Activated CD8-positive, alpha-beta T cell treated with anti-CD3 and anti-CD28 coated beads, Interleukin-2, amount 10 ng/mL, durations not matched to agents 7 days and 5 days (primary cell): ENCODE results near the gene FOXO1. TPM values are rescaled to one million over a fixed set of nuclear protein-coding genes. Genes with fewer than 3 reads are reported as not detected.

Experiments
- ATAC-seq: fragments of 150-1000 bp; cut with Tn5 transposase; one replicate; pipeline ENCODE4 v1.10.0; 2021; ENCODE audit warnings: moderate library complexity
- CTCF ChIA-PET: fragments of 350-600 bp; sonication (Branson Sonifier 250); formaldehyde crosslinking; loops from one replicate; lab custom pipeline; 2021; ENCODE audit warnings: antibody characterized with exemption; lab: Charles Lee
- POLR2A ChIA-PET: fragments of 350-600 bp; sonication (Branson Sonifier 250); formaldehyde crosslinking; loops from one replicate; lab custom pipeline; 2021; ENCODE audit warnings: antibody characterized with exemption; lab: Charles Lee
- DNase-seq: peaks from one replicate; pipeline ENCODE4 v3.0.0-alpha.2; 2020
- H3K27ac Mint-ChIP-seq: one replicate; pipeline ENCODE4 v1.8.0; 2021; ENCODE audit warnings: mild to moderate bottlenecking, mixed read lengths
- H3K27me3 Mint-ChIP-seq: one replicate; pipeline ENCODE4 v1.8.0; 2021; ENCODE audit warnings: low read depth, mixed read lengths
- H3K36me3 Mint-ChIP-seq: one replicate; pipeline ENCODE4 v1.8.0; 2021; ENCODE audit warnings: low read depth, mixed read lengths
- H3K4me1 Mint-ChIP-seq: one replicate; pipeline ENCODE4 v1.8.0; 2021; ENCODE audit warnings: low read depth, mixed read lengths
- H3K4me3 Mint-ChIP-seq: one replicate; pipeline ENCODE4 v1.8.0; 2021; ENCODE audit warnings: mild to moderate bottlenecking, mixed read lengths
- H3K9me3 Mint-ChIP-seq: one replicate; pipeline ENCODE4 v1.8.0; 2022; ENCODE audit warnings: mixed read lengths; ENCODE audit not compliant: insufficient read depth
- total RNA-seq, 2 experiments: library from RNA; stranded (reverse); gene quantifications; one replicate each; pipeline ENCODE4 v1.2.3, GENCODE V29; 2021

Gene FOXO1
- total RNA-seq, 2 experiments from 2014 or later, result 23.1 to 24.0 TPM

DNA sequence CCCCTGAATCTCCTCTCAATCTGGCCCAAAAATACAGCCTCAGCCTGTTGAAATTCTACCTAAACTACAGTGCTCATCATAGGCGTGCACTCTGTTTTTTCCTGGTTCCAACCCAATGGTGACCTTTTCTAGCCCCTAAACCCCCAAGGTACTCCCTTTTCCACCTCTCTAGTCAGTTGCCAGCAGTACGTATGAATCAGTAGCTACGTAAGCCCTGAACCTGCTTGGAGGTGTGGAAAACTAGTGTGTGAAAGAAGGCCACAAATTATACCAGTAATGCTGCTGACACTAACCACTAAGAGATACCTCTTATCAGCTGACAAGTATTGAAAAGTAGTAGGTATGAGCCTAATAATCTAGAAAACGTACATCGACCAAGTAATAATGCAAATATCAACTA, 60.9 kb downstream of the FOXO1 start:
- ChIA-PET POLR2A (no interaction called here), CTCF (interaction anchor here (0.5 to 1.1 kb wide), 3 partner anchors 9 to 855 kb away, joined by 3 read pairs; no protein-coding TSS in a partner anchor)
- H3K27me3 Mint-ChIP-seq, result no peaks in the 10 kb centered on the region
- peaks cover 21% of the 10 kb centered on the region for H3K36me3 Mint-ChIP-seq
- peak; percentile 47 for ATAC-seq
- H3K4me3 Mint-ChIP-seq, result no peak overlapping the region
- DNase-seq, result no peak
- H3K9me3 Mint-ChIP-seq, result no peaks in the 10 kb centered on the region
- H3K27ac Mint-ChIP-seq, result no peak overlapping the region
- peaks cover 63% of the 10 kb centered on the region for H3K4me1 Mint-ChIP-seq

DNA sequence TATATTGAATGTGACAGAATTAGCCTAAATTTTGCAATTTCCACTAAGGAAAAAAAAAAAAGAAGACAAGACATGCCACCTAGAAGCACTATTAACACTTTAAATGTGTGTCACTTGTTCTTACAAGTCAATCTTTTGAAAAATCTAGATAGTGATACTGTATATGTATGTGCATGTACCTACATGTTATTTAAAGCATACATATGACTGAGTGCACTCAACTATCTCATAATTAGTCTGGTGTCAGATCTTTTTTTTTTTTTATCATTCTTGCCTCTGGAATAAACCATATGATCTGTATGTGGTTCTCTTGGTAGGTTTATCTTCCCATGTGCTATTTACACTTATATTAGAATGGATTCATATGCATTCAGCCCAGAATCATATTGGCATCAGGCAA, 62.3 kb downstream of the FOXO1 start:
- Mint-ChIP-seq H3K36me3 (peaks cover 30% of the 10 kb centered on the region), H3K9me3 (no peaks in the 10 kb centered on the region), H3K4me1 (peaks cover 71% of the 10 kb centered on the region), H3K4me3 (no peak overlapping the region), H3K27me3 (no peaks in the 10 kb centered on the region), H3K27ac (no peak overlapping the region)
- DNase-seq (no peak), ATAC-seq (no peak)
- POLR2A ChIA-PET, result interaction anchor here (0.6 to 4.8 kb wide), 3 partner anchors 21 to 512 kb away, joined by 3 to 24 read pairs (median 4); no protein-coding TSS in a partner anchor
- CTCF ChIA-PET, result interaction anchor here (1.1 kb wide), 1 partner anchor 64 kb away, joined by 4 read pairs; no protein-coding TSS in a partner anchor

DNA sequence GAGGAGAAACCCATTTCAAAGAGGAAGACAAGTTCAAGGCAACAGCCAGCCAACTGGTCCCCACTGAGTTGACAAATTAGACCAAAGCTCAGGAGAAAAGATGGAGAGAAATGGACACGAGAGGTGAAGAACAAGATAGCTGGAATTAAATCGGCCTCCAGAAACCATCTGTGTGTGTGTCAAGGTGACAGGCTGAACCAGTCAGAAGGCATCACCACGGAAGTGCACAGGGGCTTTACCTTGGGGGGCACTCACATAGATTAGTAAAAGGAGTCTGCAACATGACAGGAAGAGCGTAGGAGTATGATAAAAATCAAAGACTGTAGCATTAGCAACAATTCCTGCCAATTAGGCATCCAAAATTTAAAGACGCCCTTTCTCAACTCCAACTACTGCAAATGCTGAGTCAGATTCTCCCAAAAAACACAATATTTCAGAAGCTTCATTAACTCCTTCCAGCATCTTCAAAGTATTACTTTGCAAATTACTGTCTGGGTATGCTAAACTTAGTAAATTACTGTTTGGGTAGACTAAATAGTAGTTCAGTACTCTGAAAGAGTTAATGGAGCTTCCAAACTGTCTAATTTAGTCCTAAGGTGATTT, 66.2 kb downstream of the FOXO1 start:
- ChIA-PET POLR2A (interaction anchor here (0.6 to 4.8 kb wide), 3 partner anchors 13 to 65 kb away, joined by 3 to 24 read pairs (median 11); no protein-coding TSS in a partner anchor), CTCF (interaction anchor here (1.1 to 1.5 kb wide), 4 partner anchors 9 to 29 kb away, joined by 3 to 6 read pairs (median 5); no protein-coding TSS in a partner anchor)
- H3K9me3 Mint-ChIP-seq, result no peaks in the 10 kb centered on the region
- H3K27ac Mint-ChIP-seq, result peak overlapping the region; percentile 75
- H3K36me3 Mint-ChIP-seq, result peaks cover 17% of the 10 kb centered on the region
- peaks cover 76% of the 10 kb centered on the region for H3K4me1 Mint-ChIP-seq
- H3K27me3 Mint-ChIP-seq, result no peaks in the 10 kb centered on the region
- peak overlapping the region; percentile 43 for H3K4me3 Mint-ChIP-seq
- ATAC-seq, result no peak
- no peak for DNase-seq

DNA sequence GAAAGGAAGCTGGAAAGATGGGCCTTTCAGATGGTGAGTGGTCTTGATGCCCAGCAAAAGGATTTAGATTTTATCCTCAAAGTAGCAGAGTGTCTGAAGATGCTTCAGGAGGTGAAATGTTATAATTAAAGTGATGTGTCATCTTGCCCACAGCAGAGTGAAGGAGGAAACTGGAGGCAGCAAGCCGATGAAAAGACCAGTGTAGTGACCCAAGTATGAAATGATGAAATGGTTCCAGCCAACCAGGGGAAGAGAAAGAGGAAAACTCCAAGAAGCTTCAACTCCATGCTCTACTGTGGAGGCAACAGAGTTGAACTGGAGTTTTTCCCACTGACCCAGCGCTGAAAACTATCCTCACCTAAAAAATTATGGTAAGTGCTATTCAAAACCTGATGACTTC, 66.7 kb downstream of the FOXO1 start:
- ATAC-seq (peak; percentile 23), DNase-seq (no peak)
- Mint-ChIP-seq H3K36me3 (peaks cover 17% of the 10 kb centered on the region), H3K4me1 (peaks cover 76% of the 10 kb centered on the region), H3K27ac (peak overlapping the region; percentile 75), H3K9me3 (no peaks in the 10 kb centered on the region), H3K27me3 (no peaks in the 10 kb centered on the region), H3K4me3 (peak overlapping the region; percentile 43)
- ChIA-PET POLR2A (interaction anchor here (1.8 to 4.8 kb wide), 2 partner anchors 13 to 65 kb away, joined by 11 to 24 read pairs; no protein-coding TSS in a partner anchor), CTCF (interaction anchor here (1.1 to 1.5 kb wide), 3 partner anchors 8 to 29 kb away, joined by 3 to 6 read pairs (median 4); no protein-coding TSS in a partner anchor)

DNA sequence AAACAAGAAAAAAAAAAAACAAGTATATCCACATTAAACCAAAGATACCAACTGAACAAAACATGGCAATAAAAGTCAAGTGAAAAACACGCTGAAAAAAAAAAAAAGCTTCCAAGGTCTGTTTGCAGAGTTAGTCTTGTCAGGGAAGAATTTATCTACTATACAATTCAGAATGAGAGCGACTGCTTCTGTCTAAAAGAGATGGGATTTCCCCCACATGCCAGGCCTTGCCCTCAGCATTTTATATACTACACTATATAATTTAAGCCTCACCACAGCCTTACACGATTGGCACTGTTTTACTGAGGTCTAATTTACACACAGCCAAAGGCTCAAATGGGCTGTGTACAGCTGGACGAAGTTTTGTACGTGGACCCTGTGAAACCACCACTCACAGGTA, 67.3 kb downstream of the FOXO1 start:
- ATAC-seq, result no peak
- Mint-ChIP-seq H3K4me1 (peaks cover 70% of the 10 kb centered on the region), H3K4me3 (no peak overlapping the region), H3K27ac (peak overlapping the region; percentile 75), H3K36me3 (peaks cover 17% of the 10 kb centered on the region), H3K27me3 (no peaks in the 10 kb centered on the region), H3K9me3 (no peaks in the 10 kb centered on the region)
- CTCF ChIA-PET, result interaction anchor here (1.1 to 1.4 kb wide), 2 partner anchors 18 to 20 kb away, joined by 3 to 4 read pairs; no protein-coding TSS in a partner anchor
- POLR2A ChIA-PET, result interaction anchor here (0.6 to 1.8 kb wide), 3 partner anchors 14 to 65 kb away, joined by 3 to 11 read pairs (median 5); no protein-coding TSS in a partner anchor
- no peak for DNase-seq

DNA sequence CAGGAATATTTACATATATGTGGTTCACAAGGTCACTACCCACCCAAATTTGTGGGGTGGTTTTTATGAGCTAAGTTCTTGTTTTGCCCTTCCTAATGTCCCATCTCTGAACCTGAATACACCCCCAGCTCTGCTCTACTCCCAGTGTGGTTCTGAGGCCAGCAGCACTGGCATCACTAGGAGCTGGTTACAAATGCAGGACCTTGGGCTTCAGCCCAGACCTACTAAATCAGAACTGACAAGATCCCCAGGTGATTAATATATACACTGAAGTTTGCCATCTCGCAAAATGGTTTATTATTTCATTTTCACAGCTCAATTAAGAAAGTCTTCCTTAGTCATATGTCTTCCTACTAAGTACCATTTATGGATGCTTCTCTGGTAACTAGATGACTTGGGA, 67.9 kb downstream of the FOXO1 start:
- no peak for DNase-seq
- Mint-ChIP-seq H3K9me3 (no peaks in the 10 kb centered on the region), H3K4me3 (no peak overlapping the region), H3K27me3 (no peaks in the 10 kb centered on the region), H3K27ac (no peak overlapping the region), H3K4me1 (peaks cover 70% of the 10 kb centered on the region), H3K36me3 (peaks cover 17% of the 10 kb centered on the region)
- ATAC-seq, result no peak
- ChIA-PET POLR2A (interaction anchor here (1.0 to 1.1 kb wide), 2 partner anchors 54 to 71 kb away, joined by 3 to 5 read pairs; no protein-coding TSS in a partner anchor), CTCF (interaction anchor here (1.1 to 1.4 kb wide), 2 partner anchors 17 to 21 kb away, joined by 3 to 4 read pairs; no protein-coding TSS in a partner anchor)

DNA sequence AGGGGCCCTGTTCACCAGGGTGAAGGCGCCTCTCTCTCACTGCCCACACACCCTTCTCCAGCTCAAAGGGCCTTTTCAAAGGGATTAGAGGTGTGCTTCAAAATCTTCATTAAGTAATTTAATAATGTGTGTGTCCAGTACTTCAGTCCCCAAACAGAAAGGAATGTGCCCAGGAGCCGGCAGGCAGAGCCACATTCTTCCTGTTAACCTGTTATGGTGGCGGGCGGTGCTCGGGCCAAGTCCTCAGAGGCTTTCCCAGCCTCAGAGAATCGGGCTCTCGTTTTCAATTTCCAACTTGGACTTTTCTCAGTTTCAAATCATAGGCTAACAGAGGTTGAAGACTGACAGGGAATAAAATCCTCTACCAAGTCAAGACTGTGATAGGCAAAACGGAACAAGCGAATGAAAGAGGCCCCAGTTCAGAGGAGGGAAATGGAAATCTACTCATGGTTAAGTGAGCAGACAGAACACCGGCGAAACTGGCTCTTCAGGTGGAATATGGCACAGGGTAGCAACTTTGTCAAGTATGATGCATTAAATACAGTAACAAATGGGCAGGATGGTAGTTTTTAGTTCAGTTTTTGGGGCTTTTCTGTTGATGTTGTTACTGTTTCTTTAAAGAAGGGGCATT, 68.6 kb downstream of the FOXO1 start:
- H3K9me3 Mint-ChIP-seq, result no peaks in the 10 kb centered on the region
- CTCF ChIA-PET, result interaction anchor here (1.1 kb wide), 1 partner anchor 22 kb away, joined by 3 read pairs; no protein-coding TSS in a partner anchor
- ATAC-seq, result no peak

DNA sequence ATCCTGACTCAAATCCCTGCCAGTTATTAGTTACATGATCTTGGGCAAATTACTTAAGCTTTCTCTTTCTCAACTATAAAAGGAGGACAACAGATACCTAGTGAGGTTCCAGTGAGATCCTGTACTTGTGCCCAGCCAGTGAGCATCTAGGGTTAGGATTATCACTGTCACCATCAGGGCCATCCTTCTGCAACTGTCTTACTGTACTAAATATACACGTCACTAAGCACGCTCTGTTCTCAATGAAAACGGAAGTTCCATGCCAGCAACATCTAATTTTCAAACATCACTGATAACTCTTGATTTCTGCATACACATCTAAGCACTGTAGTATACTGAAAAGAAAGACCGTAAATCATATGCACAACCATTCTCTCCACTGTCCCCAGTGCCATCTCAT, 70.0 kb downstream of the FOXO1 start:
- ATAC-seq (peak; percentile 50), DNase-seq (no peak)
- Mint-ChIP-seq H3K36me3 (peaks cover 9% of the 10 kb centered on the region), H3K27ac (peak overlapping the region; percentile 53), H3K4me1 (peaks cover 65% of the 10 kb centered on the region), H3K9me3 (no peaks in the 10 kb centered on the region), H3K4me3 (no peak overlapping the region), H3K27me3 (no peaks in the 10 kb centered on the region)
- ChIA-PET POLR2A (interaction anchor here (0.7 to 1.4 kb wide), 3 partner anchors 17 to 69 kb away, joined by 3 to 5 read pairs (median 5); no protein-coding TSS in a partner anchor), CTCF (interaction anchor here (1.2 kb wide), 1 partner anchor 9 kb away, joined by 3 read pairs; no protein-coding TSS in a partner anchor)

More for the DNA sequence above, 68.6 kb downstream of the FOXO1 start:
- Mint-ChIP-seq H3K4me3 (no peak overlapping the region), H3K4me1 (peaks cover 64% of the 10 kb centered on the region), H3K36me3 (peaks cover 14% of the 10 kb centered on the region), H3K27ac (no peak overlapping the region), H3K27me3 (no peaks in the 10 kb centered on the region)
- POLR2A ChIA-PET, result interaction anchor here (1.0 kb wide), 1 partner anchor 72 kb away, joined by 3 read pairs; no protein-coding TSS in a partner anchor
- DNase-seq, result no peak

DNA sequence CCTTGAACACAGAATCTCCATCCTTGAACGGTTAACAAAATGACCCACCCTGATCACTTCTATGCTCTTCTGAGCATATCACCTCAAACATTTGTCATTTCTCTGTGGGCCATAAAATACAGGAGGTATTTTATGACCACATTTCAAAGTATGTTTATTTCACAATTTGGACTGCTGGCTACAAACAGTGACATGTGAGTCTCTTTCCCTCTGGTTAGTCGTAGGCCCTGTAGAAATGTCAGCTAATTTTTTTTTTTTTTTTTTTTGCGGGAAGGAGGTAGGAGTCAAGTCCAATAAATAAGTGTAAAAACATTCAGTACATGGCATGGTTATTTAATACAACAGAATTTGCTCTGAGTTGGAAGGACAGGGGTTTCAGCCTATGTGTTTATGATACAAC, 70.7 kb downstream of the FOXO1 start:
- Mint-ChIP-seq H3K27ac (no peak overlapping the region), H3K36me3 (peaks cover 13% of the 10 kb centered on the region), H3K27me3 (no peaks in the 10 kb centered on the region), H3K4me1 (peaks cover 69% of the 10 kb centered on the region), H3K9me3 (no peaks in the 10 kb centered on the region), H3K4me3 (no peak overlapping the region)
- ATAC-seq (no peak), DNase-seq (no peak)
- POLR2A ChIA-PET, result interaction anchor here (0.7 to 1.4 kb wide), 3 partner anchors 18 to 70 kb away, joined by 3 to 5 read pairs (median 5); no protein-coding TSS in a partner anchor
- CTCF ChIA-PET, result interaction anchor here (1.2 kb wide), 1 partner anchor 10 kb away, joined by 3 read pairs; no protein-coding TSS in a partner anchor

DNA sequence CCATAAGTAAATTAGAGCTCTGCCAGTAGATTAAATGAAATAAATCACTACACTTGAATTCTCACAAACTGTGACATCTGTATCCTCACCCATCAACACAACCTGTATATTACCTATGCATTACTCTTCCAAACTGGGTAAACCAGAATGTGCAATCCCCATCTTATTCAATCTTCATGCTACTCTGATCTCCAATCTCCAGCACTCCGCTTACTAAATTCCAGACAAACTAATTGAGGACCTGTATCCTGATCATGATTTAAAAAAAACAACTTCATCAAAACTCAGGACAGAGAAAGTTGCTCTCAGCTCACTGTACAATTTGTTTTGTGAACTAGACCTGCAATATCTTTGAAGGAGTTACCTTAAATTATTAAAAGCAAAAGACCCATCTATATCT, 74.4 kb downstream of the FOXO1 start:
- Mint-ChIP-seq H3K4me3 (no peak overlapping the region), H3K27me3 (no peaks in the 10 kb centered on the region), H3K36me3 (peaks cover 12% of the 10 kb centered on the region), H3K9me3 (no peaks in the 10 kb centered on the region), H3K4me1 (peaks cover 64% of the 10 kb centered on the region), H3K27ac (peak overlapping the region; percentile 13)
- ChIA-PET POLR2A (no interaction called here), CTCF (interaction anchor here (1.6 to 1.9 kb wide), 4 partner anchors 8 to 14 kb away, joined by 3 to 7 read pairs (median 5); no protein-coding TSS in a partner anchor)
- ATAC-seq (no peak), DNase-seq (no peak)

DNA sequence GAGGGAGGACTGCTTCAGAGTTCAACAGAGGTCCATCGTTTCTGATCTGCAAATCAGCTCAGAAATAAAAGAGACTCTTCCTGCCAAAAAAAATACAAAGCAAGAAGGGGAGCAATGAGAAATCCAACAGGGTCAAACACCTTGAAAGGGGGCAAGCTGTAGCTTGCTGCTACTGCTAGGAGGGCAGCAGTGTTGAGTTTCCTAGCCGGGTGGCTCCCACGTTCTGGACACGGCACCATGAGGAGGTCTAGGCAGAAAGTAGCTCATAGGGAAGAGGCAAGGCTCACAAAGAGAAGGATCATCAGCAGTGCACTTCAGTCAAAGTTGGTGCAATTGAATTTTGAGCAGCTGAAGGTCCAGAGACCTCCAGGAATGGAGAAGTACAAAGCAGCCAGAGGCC, 75.3 kb downstream of the FOXO1 start:
- H3K36me3 Mint-ChIP-seq, result peaks cover 14% of the 10 kb centered on the region
- H3K27me3 Mint-ChIP-seq, result no peaks in the 10 kb centered on the region
- H3K4me1 Mint-ChIP-seq, result peaks cover 66% of the 10 kb centered on the region
- H3K9me3 Mint-ChIP-seq, result no peaks in the 10 kb centered on the region
- no peak for DNase-seq
- no peak overlapping the region for H3K4me3 Mint-ChIP-seq
- CTCF ChIA-PET, result interaction anchor here (1.7 to 1.9 kb wide), 3 partner anchors 9 to 11 kb away, joined by 4 to 7 read pairs (median 6); no protein-coding TSS in a partner anchor
- POLR2A ChIA-PET, result no interaction called here
- no peak for ATAC-seq
- peak overlapping the region; percentile 85 for H3K27ac Mint-ChIP-seq
